ENCODE results near the gene ADGRF5.

The ADGRF5 gene

DNA sequence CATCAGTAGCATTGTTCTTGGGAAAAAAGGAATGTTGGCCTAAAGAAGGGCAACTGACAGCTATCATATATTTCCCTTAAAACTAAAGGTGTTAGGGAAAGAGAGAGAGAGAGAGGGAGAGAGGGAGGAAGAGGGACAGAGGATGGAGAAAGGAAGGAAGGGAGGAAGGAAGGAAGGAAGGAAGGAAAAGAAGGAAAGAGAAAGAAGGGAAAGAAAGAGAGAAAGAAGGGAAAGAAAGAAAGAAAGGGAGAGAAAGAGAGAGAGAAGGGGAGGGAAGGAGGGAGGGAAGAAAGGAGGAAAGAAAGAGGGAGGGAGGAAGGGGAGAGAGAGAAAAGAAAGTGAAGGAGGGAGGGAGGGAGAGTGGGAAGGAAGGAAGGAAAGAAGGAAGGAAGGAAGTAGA, 37.7 kb upstream of the ADGRF5 start:
- Histone ChIP-seq H3K27me3 (no peaks in the 10 kb centered on the region), H3K36me3 (no peaks in the 10 kb centered on the region), H3K9me3 (replicated peaks in 1 of 11) (no peaks in the 10 kb centered on the region), H3K27ac (no peak overlapping the region), H3K4me3 (no peak overlapping the region), H3K4me1 (peaks cover 0 to 5% (median 0%) of the 10 kb centered on the region in 10 experiments; a peak in 1 of 20 replicates), H3K9ac (no peak overlapping the region), H4K20me1 (no peaks in the 10 kb centered on the region), H3K4me2 (no peak overlapping the region)
- no peak for TF ChIP-seq Cebpa-rat (IDR thresholded peaks at IDR 0.05)

DNA sequence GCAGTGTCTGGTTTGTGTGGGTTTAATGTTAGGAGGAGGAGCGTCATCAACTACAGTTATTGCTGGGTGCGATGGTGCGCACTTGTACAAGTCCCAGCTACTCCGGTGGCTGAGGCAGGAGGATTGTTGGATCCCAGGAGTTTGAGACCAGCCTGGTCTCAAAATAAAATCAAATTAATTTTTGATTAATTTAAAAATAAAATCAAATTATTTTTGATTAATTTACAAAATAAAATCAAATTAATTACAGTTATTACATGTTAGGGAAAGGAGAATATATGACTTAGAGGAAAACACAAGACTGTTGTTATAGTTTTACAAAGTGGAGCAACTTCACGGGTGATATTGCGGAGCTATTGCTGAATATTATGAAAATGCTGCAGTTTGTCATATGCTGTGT, 34.7 kb upstream of the ADGRF5 start:
- no peak for TF ChIP-seq Cebpa-rat (IDR thresholded peaks at IDR 0.05)
- H3K36me3 ChIP-seq = no peaks in the 10 kb centered on the region
- H3K4me3 ChIP-seq = no peak overlapping the region
- no peak overlapping the region for H3K4me2 ChIP-seq
- H3K9me3 ChIP-seq (replicated peaks in 1 of 11) = no peaks in the 10 kb centered on the region
- no peak overlapping the region for H3K9ac ChIP-seq
- peaks cover 0 to 3% (median 0%) of the 10 kb centered on the region in 10 experiments; a peak in 1 of 20 replicates for H3K4me1 ChIP-seq
- no peaks in the 10 kb centered on the region for H3K27me3 ChIP-seq
- no peaks in the 10 kb centered on the region for H4K20me1 ChIP-seq
- H3K27ac ChIP-seq = no peak overlapping the region

DNA sequence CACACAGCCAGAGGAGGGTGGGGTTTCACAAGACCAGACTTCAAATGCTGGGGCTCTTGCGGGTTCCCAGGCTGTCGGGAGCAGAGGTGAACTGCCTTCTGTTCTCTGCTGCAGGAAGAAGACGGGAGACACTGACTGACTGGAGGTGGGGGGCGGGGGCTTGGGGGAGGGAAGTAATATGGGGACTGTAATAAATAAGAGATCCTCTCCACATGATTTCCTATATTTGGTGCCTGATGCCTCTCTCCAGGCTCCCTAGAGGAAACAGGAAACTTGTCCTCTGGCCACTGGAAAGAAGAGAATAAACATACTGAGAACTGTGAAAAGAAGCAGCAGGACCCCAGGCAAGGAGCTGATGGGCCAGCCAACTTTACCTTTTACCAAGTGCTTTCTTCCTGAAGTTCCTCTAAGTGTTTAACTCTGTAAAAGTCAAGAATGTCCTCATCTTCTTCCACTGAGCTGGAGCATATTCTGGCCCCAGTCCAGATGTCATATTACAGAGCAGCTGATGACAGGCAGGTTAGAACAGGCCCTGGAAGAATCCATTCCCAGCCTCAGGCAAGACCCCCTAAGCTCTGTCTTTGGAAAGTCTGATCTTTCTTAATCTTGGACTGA, 33.2 kb upstream of the ADGRF5 start:
- Histone ChIP-seq H3K9ac (no peak overlapping the region), H3K4me3 (no peak overlapping the region), H4K20me1 (no peaks in the 10 kb centered on the region), H3K27ac (no peak overlapping the region), H3K4me1 (no peaks in the 10 kb centered on the region), H3K36me3 (no peaks in the 10 kb centered on the region), H3K9me3 (replicated peaks in 1 of 11) (no peaks in the 10 kb centered on the region), H3K4me2 (no peak overlapping the region), H3K27me3 (no peaks in the 10 kb centered on the region)
- no peak for TF ChIP-seq Cebpa-rat (IDR thresholded peaks at IDR 0.05)

DNA sequence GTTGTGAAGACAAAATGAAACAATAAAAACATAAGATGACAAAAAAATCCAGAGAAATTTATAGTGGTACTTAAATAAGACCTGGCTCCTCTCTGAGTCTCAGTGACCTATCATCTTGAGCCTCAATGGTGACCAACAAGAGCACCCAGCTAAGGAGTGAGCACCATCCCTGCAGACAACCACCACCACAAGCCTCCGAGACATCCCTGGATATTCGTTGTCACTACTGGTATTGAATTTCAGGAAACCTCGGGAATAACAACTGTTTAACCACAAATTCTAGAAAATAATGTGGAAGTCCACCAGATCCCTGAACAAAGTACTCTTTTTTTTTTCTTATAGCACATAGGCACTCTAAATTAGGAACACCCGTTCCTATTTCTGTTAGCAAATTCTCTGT, 32.2 kb upstream of the ADGRF5 start:
- no peaks in the 10 kb centered on the region for H3K27me3 ChIP-seq

DNA sequence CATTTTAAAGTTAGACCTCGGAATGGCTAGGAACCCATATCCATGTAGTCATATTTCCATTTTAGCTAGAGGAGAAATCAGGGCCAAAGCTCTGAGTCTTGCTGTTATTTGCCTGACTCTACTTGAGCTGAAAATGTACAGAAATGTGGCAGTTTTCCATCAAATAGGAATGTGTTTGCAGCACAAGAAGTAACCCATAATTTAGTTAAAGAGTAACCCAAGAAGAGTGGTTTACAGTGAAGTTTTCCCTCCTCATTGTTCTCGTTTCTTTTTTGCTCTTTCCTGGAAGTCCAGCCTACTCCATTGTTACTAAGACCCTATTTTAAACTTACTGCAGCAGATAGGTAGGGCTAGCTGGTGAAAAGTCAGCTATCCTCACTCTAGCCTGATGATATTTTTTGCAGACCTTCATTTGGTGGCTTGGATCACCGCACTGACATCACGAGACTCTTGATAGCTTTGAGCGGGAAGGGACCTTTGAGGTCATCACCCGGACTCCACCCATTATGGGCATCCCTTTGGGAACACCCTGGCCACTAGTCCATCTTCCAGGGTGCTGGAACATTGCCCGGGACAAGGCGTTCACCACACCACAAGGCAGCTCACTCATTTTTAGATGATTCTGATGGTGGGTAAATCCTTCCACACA, 28.0 kb upstream of the ADGRF5 start:
- no peak overlapping the region for H3K27ac ChIP-seq
- no peaks in the 10 kb centered on the region for H3K27me3 ChIP-seq
- H3K4me2 ChIP-seq = no peak overlapping the region
- TF ChIP-seq Cebpa-rat (IDR thresholded peaks at IDR 0.05) = no peak
- no peaks in the 10 kb centered on the region for H4K20me1 ChIP-seq
- no peaks in the 10 kb centered on the region for H3K9me3 ChIP-seq (replicated peaks in 1 of 11)
- no peaks in the 10 kb centered on the region for H3K36me3 ChIP-seq
- H3K4me1 ChIP-seq = no peaks in the 10 kb centered on the region
- no peak overlapping the region for H3K9ac ChIP-seq
- H3K4me3 ChIP-seq = no peak overlapping the region

More for the DNA sequence above, 32.2 kb upstream of the ADGRF5 start:
- H3K27ac ChIP-seq = no peak overlapping the region
- H4K20me1 ChIP-seq = no peaks in the 10 kb centered on the region
- no peak overlapping the region for H3K9ac ChIP-seq
- no peaks in the 10 kb centered on the region for H3K4me1 ChIP-seq
- H3K36me3 ChIP-seq = no peaks in the 10 kb centered on the region
- H3K9me3 ChIP-seq (replicated peaks in 1 of 11) = no peaks in the 10 kb centered on the region
- H3K4me2 ChIP-seq = no peak overlapping the region
- H3K4me3 ChIP-seq = no peak overlapping the region
- no peak for TF ChIP-seq Cebpa-rat (IDR thresholded peaks at IDR 0.05)

DNA sequence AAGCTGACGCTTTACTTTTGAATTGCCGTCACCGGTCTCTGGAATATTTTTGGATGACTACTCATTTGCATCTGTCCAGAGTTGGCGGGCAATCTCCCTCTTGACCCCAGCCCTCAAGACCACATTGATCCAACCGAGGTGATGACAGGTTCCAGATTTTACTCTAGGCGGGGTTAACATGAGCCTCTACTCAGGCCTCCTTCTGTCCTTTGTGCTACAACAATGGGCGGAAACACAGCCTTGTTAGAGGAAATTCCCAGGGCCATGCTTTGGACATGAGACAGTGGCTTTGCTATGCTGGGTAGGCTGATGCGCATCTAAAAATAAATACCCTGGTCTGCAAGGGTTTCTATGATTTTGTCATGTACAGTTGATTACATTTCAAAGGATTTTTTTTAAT, 27.0 kb upstream of the ADGRF5 start:
- H3K9me3 ChIP-seq (replicated peaks in 1 of 11) = no peaks in the 10 kb centered on the region
- no peaks in the 10 kb centered on the region for H4K20me1 ChIP-seq
- no peaks in the 10 kb centered on the region for H3K36me3 ChIP-seq
- no peak overlapping the region for H3K4me3 ChIP-seq
- H3K27ac ChIP-seq = no peak overlapping the region
- no peak overlapping the region for H3K4me2 ChIP-seq
- no peak for TF ChIP-seq Cebpa-rat (IDR thresholded peaks at IDR 0.05)
- no peaks in the 10 kb centered on the region for H3K27me3 ChIP-seq
- H3K4me1 ChIP-seq = no peaks in the 10 kb centered on the region
- H3K9ac ChIP-seq = no peak overlapping the region

DNA sequence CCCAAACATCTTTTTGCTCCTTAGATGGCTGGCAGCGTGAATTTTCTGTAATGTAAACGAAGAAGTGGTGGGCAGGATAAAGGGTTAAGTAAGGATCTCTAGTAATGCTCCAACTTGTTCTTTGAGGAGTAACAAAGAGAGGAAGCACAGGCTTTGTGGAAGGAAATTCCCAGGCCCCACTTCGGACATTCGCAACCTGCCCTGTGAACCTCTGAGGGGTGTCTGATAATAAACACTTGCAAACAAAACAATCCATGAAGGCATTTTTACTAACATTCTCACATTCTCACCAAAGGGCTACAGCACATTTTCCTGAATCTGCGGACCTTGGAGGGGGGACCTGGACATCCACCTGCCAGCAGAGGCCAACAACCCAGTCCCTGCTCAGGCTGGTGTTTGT, 25.8 kb upstream of the ADGRF5 start:
- H3K9me3 ChIP-seq (replicated peaks in 1 of 11) = no peaks in the 10 kb centered on the region
- H3K36me3 ChIP-seq = no peaks in the 10 kb centered on the region
- no peaks in the 10 kb centered on the region for H3K4me1 ChIP-seq
- no peaks in the 10 kb centered on the region for H3K27me3 ChIP-seq
- no peak overlapping the region for H3K27ac ChIP-seq
- no peak overlapping the region for H3K9ac ChIP-seq
- H3K4me2 ChIP-seq = no peak overlapping the region
- no peak for TF ChIP-seq Cebpa-rat (IDR thresholded peaks at IDR 0.05)
- H4K20me1 ChIP-seq = no peaks in the 10 kb centered on the region
- no peak overlapping the region for H3K4me3 ChIP-seq

DNA sequence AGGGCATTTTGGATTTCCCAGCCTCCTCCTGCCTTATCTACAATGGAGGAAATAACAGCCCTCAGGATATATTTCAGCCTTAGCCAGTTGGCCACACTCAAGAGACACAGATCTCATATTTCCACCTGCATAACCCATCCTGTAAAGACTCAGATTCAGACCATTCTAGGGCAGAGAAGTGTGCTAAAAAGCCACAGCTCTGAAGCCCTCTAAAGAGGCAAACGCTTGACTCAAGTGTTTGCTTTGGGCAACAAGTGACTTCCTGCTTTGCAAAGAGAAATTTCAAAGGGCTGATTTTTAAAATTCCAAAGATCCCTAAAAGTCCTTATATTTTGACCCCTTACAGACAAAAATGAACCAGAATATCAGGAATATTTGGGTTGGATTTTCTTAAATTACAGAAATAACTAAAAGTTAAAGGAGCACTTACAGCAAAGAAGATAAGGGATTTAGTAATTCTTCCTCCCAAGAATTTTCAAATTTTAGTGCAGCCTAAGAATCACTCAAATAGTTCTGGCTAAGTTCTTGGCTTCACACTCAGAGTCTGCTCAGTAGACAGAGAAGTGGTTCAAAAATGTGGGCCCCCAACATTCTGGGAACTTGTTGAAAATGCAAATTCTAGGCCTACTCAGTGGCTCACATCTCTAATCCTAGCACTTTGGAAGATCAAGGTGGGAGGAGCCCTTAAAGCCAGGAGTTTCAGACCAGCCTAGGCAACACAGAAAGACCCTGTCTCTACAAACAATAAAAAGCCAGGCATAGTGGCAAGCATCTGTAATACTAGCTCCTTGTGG, 18.9 kb upstream of the ADGRF5 start:
- TF ChIP-seq Cebpa-rat (IDR thresholded peaks at IDR 0.05) = no peak
- no peaks in the 10 kb centered on the region for H4K20me1 ChIP-seq
- H3K9me3 ChIP-seq (replicated peaks in 1 of 11) = no peaks in the 10 kb centered on the region
- H3K36me3 ChIP-seq = no peaks in the 10 kb centered on the region
- no peaks in the 10 kb centered on the region for H3K4me1 ChIP-seq
- no peak overlapping the region for H3K4me3 ChIP-seq
- H3K27me3 ChIP-seq = no peaks in the 10 kb centered on the region
- no peak overlapping the region for H3K9ac ChIP-seq
- H3K27ac ChIP-seq = no peak overlapping the region
- H3K4me2 ChIP-seq = no peak overlapping the region

DNA sequence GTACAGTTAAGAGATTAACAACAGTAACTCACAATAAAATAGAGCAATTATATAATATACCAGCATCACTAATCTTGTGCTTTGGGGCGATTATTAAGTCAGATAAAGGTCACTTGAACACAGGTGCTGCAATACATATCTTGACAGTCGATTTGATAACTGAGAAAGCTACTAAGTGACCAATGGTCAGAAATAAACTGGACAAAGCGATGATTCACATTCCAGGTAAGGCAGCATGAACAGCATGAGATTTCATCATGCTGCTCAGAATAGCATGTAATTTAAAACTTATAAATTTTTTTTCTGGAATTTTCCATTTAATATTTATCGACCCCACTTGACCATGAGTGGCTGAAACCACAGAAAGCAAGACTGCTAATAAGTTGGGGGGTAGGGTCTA, 15.9 kb upstream of the ADGRF5 start:
- no peak overlapping the region for H3K9ac ChIP-seq
- H3K4me1 ChIP-seq = no peaks in the 10 kb centered on the region
- no peak overlapping the region for H3K4me3 ChIP-seq
- no peak overlapping the region for H3K27ac ChIP-seq
- no peaks in the 10 kb centered on the region for H3K27me3 ChIP-seq
- H4K20me1 ChIP-seq = no peaks in the 10 kb centered on the region
- H3K9me3 ChIP-seq (replicated peaks in 1 of 11) = no peaks in the 10 kb centered on the region
- no peak overlapping the region for H3K4me2 ChIP-seq
- H3K36me3 ChIP-seq = no peaks in the 10 kb centered on the region
- TF ChIP-seq Cebpa-rat (IDR thresholded peaks at IDR 0.05) = no peak

DNA sequence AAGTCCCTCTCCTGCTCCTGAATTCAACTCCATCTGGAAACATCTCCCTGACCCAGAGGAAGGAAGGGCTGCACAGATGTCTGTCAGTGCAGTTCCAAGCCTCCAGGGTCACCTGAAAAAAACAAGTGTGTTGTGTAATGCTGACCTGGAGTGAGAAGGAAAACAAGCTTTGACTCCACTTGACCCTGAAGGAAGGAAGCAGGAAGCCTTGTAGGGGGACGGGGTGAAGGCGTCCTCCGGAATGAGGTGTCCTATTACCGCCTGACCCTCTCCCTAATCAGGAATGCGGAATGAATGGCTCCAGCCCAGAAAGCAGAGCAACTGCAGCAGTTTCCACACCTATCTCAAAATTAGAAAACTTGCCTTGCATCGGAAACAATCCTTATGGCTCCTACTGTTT, 13.9 kb upstream of the ADGRF5 start:
- Histone ChIP-seq H3K27me3 (no peaks in the 10 kb centered on the region), H3K4me3 (no peak overlapping the region), H3K9me3 (replicated peaks in 1 of 11) (no peaks in the 10 kb centered on the region), H3K27ac (no peak overlapping the region), H4K20me1 (no peaks in the 10 kb centered on the region), H3K36me3 (no peaks in the 10 kb centered on the region), H3K4me1 (no peaks in the 10 kb centered on the region), H3K4me2 (no peak overlapping the region), H3K9ac (no peak overlapping the region)
- no peak for TF ChIP-seq Cebpa-rat (IDR thresholded peaks at IDR 0.05)

Data from BLaER1 treated with 17β-estradiol and CSF1 and Interleukin-3, amounts not matched to agents 10 nM and 100 nM (cell line).